PFSK-1 (cell line): ENCODE measurements around the gene CISH.

Source experiments
- FOXP2 ChIP-seq: optimal IDR thresholded peaks from 2 replicates; pipeline ENCODE3; 2011; ENCODE audit warnings: borderline replicate concordance, control low read depth, inconsistent platforms; ENCODE audit not compliant: insufficient read depth; ENCODE audit errors: extremely low read length, extremely low read depth
- POLR2AphosphoS5 ChIP-seq: IDR thresholded peaks from 2 replicates; pipeline ENCODE4 v1.6.1; 2012; ENCODE audit warnings: low read depth, mild to moderate bottlenecking, control low read depth, low read length, moderate library complexity
- REST ChIP-seq, 2 experiments: IDR thresholded peaks; 2 replicates each; pipeline versions ENCODE4 v1.6.1 to v1.8.0; 2011 to 2012; ENCODE audit warnings: low read depth in 2 of 2, low read length in 2 of 2, control low read depth in 1 of 2, inconsistent platforms in 1 of 2, mild to moderate bottlenecking in 1 of 2, moderate library complexity in 1 of 2; ENCODE audit not compliant: insufficient read depth in 1 of 2
- SIN3A ChIP-seq: IDR thresholded peaks from 2 replicates; pipeline ENCODE4 v1.6.1; 2012; ENCODE audit warnings: mild to moderate bottlenecking, low read length, moderate library complexity, borderline replicate concordance; ENCODE audit not compliant: insufficient read depth
- TAF1 ChIP-seq: IDR thresholded peaks from 2 replicates; pipeline ENCODE4 v1.6.1; 2012; ENCODE audit warnings: low read length, control low read depth, borderline replicate concordance; ENCODE audit not compliant: insufficient read depth

Gene CISH

GRCh38 chr3:50568947-50569749, 42.4 kb downstream of the CISH start, which contains the start of gene HEMK1:
HEMK1 (plus strand) TSS chr3:50569522; CDS start chr3:50571105, 1,583 bp downstream.
- TF ChIP-seq REST (IDR thresholded peaks at IDR 0.05; ENCODE audit: insufficient read depth in 1 of 2, low read depth in 2 of 2, low read length in 2 of 2): peak in 1 of 2 experiments; percentile 5; a peak in 1 of 4 replicates
- TF ChIP-seq FOXP2: no peak
- no peak for TF ChIP-seq SIN3A
- no peak for TF ChIP-seq TAF1

DNA sequence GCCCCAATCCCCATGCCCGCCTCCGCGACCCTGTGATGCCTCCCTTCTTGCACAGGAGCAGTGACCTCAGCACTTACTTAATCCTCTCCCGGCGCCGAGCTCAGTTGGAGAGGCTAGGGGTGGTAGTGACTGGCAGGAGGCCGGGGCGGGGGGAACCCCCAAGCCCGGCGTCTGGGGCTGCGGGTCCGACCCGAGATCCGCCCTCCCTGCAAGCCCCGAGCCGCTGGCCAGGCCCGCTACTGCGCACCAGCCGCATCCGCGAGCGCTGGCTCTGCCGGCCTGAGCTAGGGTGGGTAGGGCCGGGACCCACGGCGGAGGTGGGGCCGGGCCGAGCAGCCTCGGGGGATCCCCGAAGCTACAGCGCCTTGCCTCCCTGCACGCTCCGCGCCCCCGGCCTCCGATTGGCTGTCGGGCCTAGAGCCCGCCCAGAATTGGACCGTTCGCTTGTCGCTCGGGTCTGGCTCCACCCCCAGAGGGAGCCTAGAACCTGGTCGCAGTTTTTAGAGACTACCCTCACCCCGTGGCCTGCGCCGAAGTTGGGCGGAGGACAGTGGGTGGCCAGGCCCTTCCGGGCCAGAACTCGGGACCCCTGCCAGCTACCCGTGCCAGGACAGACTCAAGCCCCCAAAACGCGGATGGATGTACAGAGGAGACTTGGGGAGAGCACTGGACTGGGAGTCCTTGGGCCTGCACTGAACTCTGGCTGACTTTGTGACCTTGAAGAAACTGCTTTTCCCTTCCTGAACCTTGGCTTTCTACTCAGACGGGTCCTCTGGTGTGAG, 44.0 kb downstream of the CISH start, which contains the start of gene C3orf18:
C3orf18 (minus strand) TSS at position 362 of the 782 bp plus-strand sequence. CDS start 2,048 bp downstream, outside the sequence.
- TF ChIP-seq SIN3A (no peak), FOXP2 (no peak), REST (IDR thresholded peaks at IDR 0.05; ENCODE audit: insufficient read depth in 1 of 2, low read depth in 2 of 2, low read length in 2 of 2) (no peak), POLR2AphosphoS5 (no peak), TAF1 (no peak)

GRCh38 chr3:50567011-50567385, 44.6 kb downstream of the CISH start:
- TF ChIP-seq FOXP2: no peak
- no peak for TF ChIP-seq REST (IDR thresholded peaks at IDR 0.05; ENCODE audit: insufficient read depth in 1 of 2, low read depth in 2 of 2, low read length in 2 of 2)
- TF ChIP-seq TAF1: no peak
- no peak for TF ChIP-seq POLR2AphosphoS5
- TF ChIP-seq SIN3A: no peak

DNA sequence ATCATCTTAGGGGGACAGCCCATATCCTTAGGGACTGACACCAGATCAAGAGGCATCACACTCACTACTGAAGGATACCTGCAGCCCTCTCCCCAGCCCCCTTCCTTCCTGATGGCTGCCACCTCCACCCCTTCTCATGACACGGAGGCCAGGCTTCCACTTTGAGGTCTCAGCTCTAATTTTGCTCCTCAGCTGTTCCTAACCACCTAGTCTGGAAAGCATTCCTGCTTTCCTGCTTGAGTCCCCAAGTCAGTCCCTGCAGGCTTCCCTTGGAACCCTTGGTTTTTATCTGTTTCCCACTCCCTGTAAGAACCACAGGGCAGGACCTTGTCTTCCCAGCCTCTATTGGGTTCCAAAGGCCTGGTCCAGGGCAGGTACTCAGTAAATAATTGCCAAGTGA, 47.3 kb downstream of the CISH start:
- no peak for TF ChIP-seq TAF1
- TF ChIP-seq POLR2AphosphoS5: no peak
- TF ChIP-seq REST (IDR thresholded peaks at IDR 0.05; ENCODE audit: insufficient read depth in 1 of 2, low read depth in 2 of 2, low read length in 2 of 2): no peak
- TF ChIP-seq SIN3A: no peak
- no peak for TF ChIP-seq FOXP2
